H4 (cell line): ENCODE data around the gene PGS1. TPM values are rescaled to one million over a fixed set of nuclear protein-coding genes. Genes with fewer than 3 reads are reported as not detected.

Experiments used
- DNase-seq: peaks from one replicate; pipeline ENCODE4 v3.0.0-alpha.2; 2015; ENCODE audit warnings: low spot score
- total RNA-seq: library from RNA; depleted of rRNA; stranded (reverse); fragments of >200 nt; shearing (Covaris generic); gene quantifications from 2 replicates; pipeline ENCODE4 v1.2.3, GENCODE V29; 2014; rRNA removed

PGS1 gene
- total RNA-seq, 1 experiment from 2014 or later, result 20.4 TPM

GRCh38 chr17:78473951-78474613 is 95.6 kb downstream of the PGS1 start:
- no peak for DNase-seq

Other genes with a start within 250 kb of the PGS1 start
- 2.7 and 7.9 TPM in 2 replicates for gene TMC6, start 249.9 kb upstream of the PGS1 start, total RNA-seq
- gene TMC8, start 247.9 kb upstream of the PGS1 start, total RNA-seq, result 0.02 TPM in 1 of 2 replicates, not detected in the other
- not detected in 2 replicates for gene C17orf99, start 232.3 kb upstream of the PGS1 start, total RNA-seq
- 24.6 and 30.1 TPM in 2 replicates for gene SYNGR2, start 210.1 kb upstream of the PGS1 start, total RNA-seq
- gene TK1, start 191.6 kb upstream of the PGS1 start, total RNA-seq, result 188 and 253 TPM in 2 replicates
- gene AFMID, start 191.3 kb upstream of the PGS1 start, total RNA-seq, result 24.5 and 33.1 TPM in 2 replicates
- gene BIRC5, start 164.4 kb upstream of the PGS1 start, total RNA-seq, result 154 and 157 TPM in 2 replicates
- not detected in 2 replicates for gene TMEM235, start 147.0 kb upstream of the PGS1 start, total RNA-seq
- gene SOCS3, start 18.6 kb upstream of the PGS1 start, total RNA-seq, result 29.2 and 43.0 TPM in 2 replicates
- gene DNAH17, start 198.7 kb downstream of the PGS1 start, total RNA-seq, result 0.02 TPM in 1 of 2 replicates, not detected in the other